Measurements from ENCODE around the gene GNA12.
"Not testable (repeated sequence)": the region's sequence is repeated elsewhere in the genome, so short reads cannot be mapped to it uniquely, and the experiment has no call there.

Gene GNA12

DNA sequence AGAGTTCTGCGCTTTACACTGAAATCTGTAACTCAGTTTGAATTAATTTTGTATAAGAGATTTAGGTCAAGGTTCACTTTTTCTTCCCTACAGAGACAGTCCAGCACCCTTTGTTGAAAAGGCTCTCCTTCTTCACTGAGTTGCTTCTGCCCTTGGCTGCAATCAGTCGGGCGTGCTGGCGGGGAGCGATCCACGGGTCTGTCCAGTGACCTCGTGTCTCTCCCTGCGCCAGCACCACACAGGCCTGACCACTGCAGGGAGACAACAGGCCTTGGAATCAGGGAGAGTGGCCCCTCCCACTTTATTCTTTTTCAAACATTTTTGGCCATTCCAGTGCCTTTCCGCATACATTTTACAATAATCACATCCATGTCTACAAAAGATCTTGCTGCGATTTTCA, 89.2 kb downstream of the GNA12 start:
- no peak for DNase-seq (ENCODE audit: low read depth, low spot score)

DNA sequence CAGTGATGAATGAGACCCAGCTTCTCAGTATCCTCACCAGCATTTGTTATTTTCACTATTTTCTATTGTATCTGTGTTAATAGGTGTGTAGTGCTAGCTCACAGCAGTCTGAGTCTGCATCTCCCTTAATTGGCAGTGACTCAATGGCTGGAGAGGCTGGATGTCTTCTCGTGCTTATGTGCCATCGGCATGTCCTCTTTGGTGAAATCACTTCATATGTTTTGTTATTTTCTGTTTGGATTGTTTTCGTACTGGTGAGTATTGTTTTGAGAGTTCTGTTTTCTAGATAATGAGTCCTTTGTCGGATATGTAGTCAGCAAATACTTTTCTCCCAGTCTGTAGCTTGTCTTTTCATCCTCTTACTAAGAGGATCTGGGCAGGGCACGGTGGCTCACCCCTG, 90.0 kb downstream of the GNA12 start:
- peak; percentile 59 for DNase-seq (ENCODE audit: low read depth, low spot score)

DNA sequence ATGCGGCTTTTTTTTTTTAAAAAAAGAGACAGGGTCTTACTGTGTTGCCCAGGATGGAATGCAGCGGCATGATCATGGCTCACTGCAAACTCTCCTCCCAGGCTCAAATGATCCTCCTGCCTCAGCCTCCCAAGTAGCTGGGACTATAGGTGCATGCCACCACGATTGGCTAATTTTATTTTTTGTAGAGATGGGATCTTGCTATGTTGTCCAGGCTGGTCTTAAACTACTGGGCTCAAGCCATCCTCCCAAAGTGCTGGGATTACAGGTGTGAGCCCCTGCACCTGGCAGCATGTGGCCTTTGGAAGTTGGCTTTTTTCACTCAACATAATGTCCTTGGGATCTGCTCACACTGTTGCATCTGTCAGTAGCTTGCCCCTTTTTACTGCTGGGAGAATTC, 91.0 kb downstream of the GNA12 start:
- DNase-seq (ENCODE audit: low read depth, low spot score): no peak

DNA sequence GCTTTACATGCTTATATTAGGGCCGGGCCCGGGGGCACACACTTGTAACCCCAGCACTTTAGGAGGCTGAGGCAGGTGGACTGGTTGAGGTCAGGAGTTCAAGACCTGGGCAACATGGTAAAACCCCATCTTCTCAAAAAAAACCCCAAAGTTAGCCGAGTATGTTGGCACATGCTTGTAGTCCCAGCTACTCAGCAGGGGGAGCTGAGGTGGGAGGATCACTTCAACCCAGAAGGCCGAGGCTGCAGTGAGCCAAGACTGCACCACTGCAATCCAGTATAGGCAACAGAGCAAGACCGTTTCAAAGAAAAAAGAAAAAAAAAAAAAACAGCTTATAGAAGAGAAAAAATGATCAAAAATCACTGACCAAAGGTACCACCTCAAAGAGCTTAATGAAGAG, 93.0 kb downstream of the GNA12 start:
- DNase-seq (ENCODE audit: low read depth, low spot score): no peak

- DNase-seq (ENCODE audit: low read depth, low spot score): no peak
These were observed 94.1 kb downstream of the GNA12 start for GRCh38 chr7:2750004-2750407.

- not testable (repeated sequence) for DNase-seq (ENCODE audit: low read depth, low spot score)
These were observed 95.4 kb downstream of the GNA12 start for GRCh38 chr7:2748684-2749083.

DNA sequence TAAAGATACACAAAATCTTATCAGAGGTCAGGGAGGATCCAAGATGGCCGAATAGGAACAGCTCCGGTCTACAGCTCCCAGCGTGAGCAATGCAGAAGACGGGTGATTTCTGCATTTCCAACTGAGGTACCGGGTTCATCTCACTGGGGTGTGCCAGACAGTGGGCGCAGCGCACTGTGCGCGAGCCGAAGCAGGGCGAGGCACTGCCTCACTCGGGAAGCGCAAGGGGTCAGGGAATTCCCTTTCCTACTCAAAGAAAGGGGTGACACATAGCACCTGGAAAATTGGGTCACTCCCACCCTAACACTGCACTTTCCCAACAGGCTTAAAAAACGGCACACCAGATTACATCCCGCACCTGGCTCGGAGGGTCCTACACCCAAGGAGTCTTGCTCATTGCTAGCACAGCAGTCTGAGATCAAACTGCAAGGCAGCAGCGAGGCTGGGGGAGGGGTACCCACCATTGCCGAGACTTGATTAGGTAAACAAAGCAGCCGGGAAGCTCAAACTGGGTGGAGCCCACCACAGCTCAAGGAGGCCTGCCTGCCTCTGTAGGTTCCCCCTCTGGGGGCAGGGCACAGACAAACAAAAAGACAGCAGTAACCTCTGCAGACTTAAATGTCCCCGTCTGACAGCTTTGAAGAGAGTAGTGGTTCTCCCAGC, 100.5 kb downstream of the GNA12 start:
- not testable (repeated sequence) for DNase-seq (ENCODE audit: low read depth, low spot score)

- DNase-seq (ENCODE audit: low read depth, low spot score): no peak
These were observed 105.2 kb downstream of the GNA12 start for GRCh38 chr7:2738766-2739549.

- no peak for DNase-seq (ENCODE audit: low read depth, low spot score)
These were observed 106.2 kb downstream of the GNA12 start for GRCh38 chr7:2737771-2738540.

GRCh38 chr7:2737005-2737743, 106.9 kb downstream of the GNA12 start:
- DNase-seq (ENCODE audit: low read depth, low spot score): not testable (repeated sequence)

DNA sequence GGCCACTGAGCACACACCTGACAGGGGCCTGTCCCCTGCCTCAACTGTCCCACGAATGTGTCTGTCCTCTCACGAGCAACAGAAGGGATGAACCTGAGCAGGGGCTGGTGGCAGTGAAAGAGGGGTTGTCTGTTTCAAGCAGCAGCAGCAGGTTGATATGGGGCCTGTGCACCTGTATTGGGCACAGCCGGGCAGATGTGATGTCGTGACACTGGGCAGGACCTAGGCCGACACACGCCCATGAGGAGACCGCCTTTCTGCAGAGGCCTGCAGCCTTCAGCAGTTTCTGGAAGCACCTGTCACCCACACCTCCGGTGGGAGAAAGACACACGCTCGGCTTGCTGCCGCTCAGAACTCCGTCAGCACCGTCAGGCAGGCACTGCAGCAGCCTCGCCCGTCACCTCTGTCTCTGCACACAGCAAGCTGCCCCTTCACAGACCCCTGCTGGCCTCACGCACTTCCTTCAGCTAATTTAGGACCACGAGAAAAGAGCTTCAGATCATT, 107.6 kb downstream of the GNA12 start:
- DNase-seq (ENCODE audit: low read depth, low spot score): no peak

DNA sequence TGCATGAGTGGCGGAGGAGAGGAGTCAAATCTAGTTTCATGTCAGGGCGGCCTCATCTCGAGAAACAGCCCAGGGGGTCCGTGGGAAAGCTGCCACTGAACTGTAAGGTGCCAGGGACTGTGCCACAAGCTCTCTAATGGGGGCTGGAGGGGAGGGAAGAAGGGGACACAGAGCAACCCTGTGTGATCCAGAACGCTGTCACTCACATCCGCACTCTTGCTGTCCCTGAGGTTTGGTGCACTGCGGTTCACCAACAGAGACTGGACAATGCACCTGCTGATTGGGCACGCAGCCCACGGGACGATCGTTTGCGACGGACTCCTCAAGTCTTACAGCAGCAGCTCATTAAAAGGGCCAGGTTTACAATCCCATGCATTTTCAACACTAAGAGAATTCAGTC, 108.4 kb downstream of the GNA12 start:
- DNase-seq (ENCODE audit: low read depth, low spot score): no peak

- DNase-seq (ENCODE audit: low read depth, low spot score): no peak
These were observed 109.1 kb downstream of the GNA12 start for GRCh38 chr7:2734751-2735571.

GRCh38 chr7:2734084-2734686, 109.9 kb downstream of the GNA12 start:
- no peak for DNase-seq (ENCODE audit: low read depth, low spot score)

DNA sequence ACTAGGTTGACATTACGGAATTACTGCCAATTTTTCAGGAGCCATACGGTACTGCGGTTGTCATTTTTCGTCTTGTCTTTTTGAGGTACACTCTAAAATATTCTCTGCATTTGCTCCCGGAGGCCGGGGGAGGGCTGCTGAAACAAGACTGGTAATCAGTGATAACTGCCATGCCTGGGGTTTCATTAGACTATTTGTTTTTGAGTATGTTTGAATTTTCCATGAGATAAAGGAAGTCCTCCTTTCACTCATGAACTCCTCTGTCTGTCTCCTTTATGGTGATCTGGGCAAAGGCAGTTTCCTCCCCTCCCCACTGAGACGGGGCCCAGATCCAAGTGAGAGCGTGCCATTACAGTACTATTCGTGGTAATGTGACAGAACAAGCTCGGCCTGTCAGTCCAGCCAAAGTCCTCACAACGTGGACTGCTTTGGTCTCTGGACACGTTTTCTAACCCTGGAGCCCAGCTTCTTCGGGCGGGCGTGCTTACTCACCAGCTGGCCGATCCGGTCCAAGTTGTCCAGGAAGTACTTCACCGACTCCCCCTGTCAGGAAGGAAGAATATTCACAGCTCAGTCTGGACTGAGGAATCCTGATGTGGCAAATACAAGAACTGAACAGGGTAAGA, 111.0 kb downstream of the GNA12 start:
- peak; percentile 36 for DNase-seq (ENCODE audit: low read depth, low spot score)

DNA sequence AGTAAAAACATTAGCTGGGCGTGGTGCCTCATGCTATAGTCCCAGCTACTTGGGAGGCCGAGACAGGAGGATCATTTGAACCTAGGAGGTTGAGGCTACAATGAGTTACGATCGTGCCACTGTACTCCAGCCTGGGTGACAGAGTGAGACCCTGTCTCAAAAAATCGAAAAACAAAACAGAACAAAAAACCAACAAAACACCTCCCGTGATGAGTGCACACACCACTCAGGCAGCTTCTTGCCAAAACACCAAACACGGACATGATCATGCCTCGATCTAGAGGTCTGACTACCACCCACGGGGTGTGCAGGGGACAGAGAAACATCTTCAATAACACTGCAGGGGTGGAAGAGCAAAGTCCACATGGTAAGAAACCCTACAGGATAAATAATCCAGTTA, 111.7 kb downstream of the GNA12 start:
- DNase-seq (ENCODE audit: low read depth, low spot score): no peak

DNA sequence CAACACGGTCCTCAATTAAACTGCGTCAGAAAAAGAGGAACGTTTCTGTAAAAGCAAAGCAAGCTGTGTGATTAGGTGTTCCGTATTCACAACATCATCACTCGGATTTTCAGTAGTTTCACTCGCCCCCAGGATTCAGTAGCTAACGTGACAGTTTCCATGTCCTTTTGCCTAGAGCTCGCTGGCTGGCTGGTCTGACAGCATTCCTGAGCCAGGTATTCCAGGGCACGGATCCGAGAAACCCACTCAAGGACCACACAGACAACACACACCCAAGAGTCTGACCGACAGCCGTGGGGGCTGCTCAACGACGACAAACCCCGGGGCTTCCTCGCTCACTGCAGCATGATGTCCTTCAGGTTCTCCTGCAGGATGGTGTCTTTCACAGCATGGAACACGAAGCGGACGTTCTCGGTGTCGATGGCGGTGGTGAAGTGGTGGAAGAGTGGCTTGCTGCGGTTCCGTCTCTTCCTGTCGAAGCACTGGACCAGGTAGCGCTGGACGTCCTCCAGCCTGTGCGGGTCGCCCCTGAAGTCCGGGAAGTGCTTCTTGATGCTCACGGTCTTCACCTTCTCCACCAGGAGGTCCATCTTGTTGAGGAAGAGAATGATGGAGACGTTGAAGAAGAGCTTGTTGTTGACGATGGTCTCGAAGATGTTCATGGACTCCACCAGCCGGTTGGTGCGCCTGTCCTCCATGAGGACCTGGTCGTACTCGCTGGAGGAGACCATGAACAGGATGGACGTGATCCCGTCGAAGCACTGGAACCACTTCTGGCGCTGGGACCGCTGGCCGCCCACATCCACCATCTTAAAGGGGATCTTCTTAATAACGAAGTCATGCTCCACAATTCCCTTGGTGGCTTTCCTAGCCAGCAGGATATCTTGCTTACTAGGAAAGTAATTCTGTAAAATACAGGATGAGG, 113.0 kb downstream of the GNA12 start:
- no peak for DNase-seq (ENCODE audit: low read depth, low spot score)

GRCh38 chr7:2729893-2730716, 114.0 kb downstream of the GNA12 start:
- DNase-seq (ENCODE audit: low read depth, low spot score): peak; percentile 66

All from astrocyte of the hippocampus (primary cell).